GM19452 (cell line): Measurements from ENCODE around the gene LAMA3.

ENCODE experiments used
- ATAC-seq: cut with Tn5 transposase; IDR thresholded peaks from one replicate; pipeline ENCODE4 v1.9.1; 2021; ENCODE audit not compliant: unreplicated experiment

LAMA3 gene

GRCh38 chr18:23870676-23871380, 181.6 kb downstream of the LAMA3 start:
- ATAC-seq = no peak

GRCh38 chr18:23871410-23871809, 182.2 kb downstream of the LAMA3 start:
- ATAC-seq = no peak

- ATAC-seq = no peak
Measured at GRCh38 chr18:23872701-23873550, 183.7 kb downstream of the LAMA3 start.

- no peak for ATAC-seq
Measured at GRCh38 chr18:23875966-23876895, 187.0 kb downstream of the LAMA3 start.

- ATAC-seq = no peak
Measured at GRCh38 chr18:23876921-23877320, 187.7 kb downstream of the LAMA3 start.

GRCh38 chr18:23877371-23877770, 188.1 kb downstream of the LAMA3 start:
- no peak for ATAC-seq

- no peak for ATAC-seq
Measured at GRCh38 chr18:23878336-23878900, 189.2 kb downstream of the LAMA3 start.

GRCh38 chr18:23879126-23879525, 189.9 kb downstream of the LAMA3 start:
- ATAC-seq = no peak

GRCh38 chr18:23879544-23879943, 190.3 kb downstream of the LAMA3 start:
- ATAC-seq = no peak

- ATAC-seq = no peak
Measured at GRCh38 chr18:23879966-23880565, 190.8 kb downstream of the LAMA3 start.

GRCh38 chr18:23880931-23881617, 191.8 kb downstream of the LAMA3 start:
- no peak for ATAC-seq

GRCh38 chr18:23881778-23882177, 192.5 kb downstream of the LAMA3 start:
- no peak for ATAC-seq

GRCh38 chr18:23882616-23883276, 193.5 kb downstream of the LAMA3 start:
- ATAC-seq = no peak

- no peak for ATAC-seq
Measured at GRCh38 chr18:23883277-23883790, 194.1 kb downstream of the LAMA3 start.

GRCh38 chr18:23884681-23885375, 195.6 kb downstream of the LAMA3 start:
- no peak for ATAC-seq

GRCh38 chr18:23885750-23886149, 196.5 kb downstream of the LAMA3 start:
- ATAC-seq = no peak

GRCh38 chr18:23887035-23887434, 197.8 kb downstream of the LAMA3 start:
- ATAC-seq = no peak

GRCh38 chr18:23887493-23887892, 198.2 kb downstream of the LAMA3 start:
- ATAC-seq = no peak

GRCh38 chr18:23888881-23889280, 199.6 kb downstream of the LAMA3 start:
- no peak for ATAC-seq
